ENCODE measurements around the gene EPHA6.

DNA sequence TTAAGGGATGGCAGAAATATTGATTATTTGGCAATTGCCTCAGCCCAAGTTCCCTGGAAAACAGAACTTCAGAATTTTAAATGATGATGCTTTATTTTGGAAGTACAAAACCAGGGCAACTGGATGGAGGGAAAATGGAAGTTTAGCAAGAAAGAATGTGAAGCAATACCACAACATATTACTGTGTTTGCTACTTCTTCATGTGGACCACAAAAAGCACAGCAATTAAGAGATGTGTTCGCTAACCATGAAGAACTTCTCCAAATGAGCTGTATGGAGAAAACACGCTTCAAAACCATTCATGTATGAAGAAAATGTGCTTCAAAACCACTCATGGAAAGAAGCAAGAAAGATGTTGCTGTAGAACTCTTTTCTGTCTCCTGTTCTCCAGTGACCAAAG, 885.5 kb downstream of the EPHA6 start:
- TF ChIP-seq, protein P1, sequence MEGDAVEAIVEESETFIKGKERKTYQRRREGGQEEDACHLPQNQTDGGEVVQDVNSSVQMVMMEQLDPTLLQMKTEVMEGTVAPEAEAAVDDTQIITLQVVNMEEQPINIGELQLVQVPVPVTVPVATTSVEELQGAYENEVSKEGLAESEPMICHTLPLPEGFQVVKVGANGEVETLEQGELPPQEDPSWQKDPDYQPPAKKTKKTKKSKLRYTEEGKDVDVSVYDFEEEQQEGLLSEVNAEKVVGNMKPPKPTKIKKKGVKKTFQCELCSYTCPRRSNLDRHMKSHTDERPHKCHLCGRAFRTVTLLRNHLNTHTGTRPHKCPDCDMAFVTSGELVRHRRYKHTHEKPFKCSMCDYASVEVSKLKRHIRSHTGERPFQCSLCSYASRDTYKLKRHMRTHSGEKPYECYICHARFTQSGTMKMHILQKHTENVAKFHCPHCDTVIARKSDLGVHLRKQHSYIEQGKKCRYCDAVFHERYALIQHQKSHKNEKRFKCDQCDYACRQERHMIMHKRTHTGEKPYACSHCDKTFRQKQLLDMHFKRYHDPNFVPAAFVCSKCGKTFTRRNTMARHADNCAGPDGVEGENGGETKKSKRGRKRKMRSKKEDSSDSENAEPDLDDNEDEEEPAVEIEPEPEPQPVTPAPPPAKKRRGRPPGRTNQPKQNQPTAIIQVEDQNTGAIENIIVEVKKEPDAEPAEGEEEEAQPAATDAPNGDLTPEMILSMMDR (IDR thresholded peaks at IDR 0.05; ENCODE audit: low read length), result no peak
- TF ChIP-seq EZH2 (IDR thresholded peaks at IDR 0.05; ENCODE audit: borderline replicate concordance, low read length), result no peak

Measured in OCI-LY1 (cell line).